IPS-NIHi11 (cell line): ENCODE results near the gene ARHGAP12.
A peak's percentile ranks its signal among the peaks of the same experiment; 100 is the strongest.
"Not testable (repeated sequence)": the region's sequence is repeated elsewhere in the genome, so short reads cannot be mapped to it uniquely, and the experiment has no call there.

Source experiments
- DNase-seq: peaks from one replicate; pipeline ENCODE4 v3.0.0; 2012; ENCODE audit warnings: mixed read lengths, low spot score

Gene ARHGAP12, protein sequence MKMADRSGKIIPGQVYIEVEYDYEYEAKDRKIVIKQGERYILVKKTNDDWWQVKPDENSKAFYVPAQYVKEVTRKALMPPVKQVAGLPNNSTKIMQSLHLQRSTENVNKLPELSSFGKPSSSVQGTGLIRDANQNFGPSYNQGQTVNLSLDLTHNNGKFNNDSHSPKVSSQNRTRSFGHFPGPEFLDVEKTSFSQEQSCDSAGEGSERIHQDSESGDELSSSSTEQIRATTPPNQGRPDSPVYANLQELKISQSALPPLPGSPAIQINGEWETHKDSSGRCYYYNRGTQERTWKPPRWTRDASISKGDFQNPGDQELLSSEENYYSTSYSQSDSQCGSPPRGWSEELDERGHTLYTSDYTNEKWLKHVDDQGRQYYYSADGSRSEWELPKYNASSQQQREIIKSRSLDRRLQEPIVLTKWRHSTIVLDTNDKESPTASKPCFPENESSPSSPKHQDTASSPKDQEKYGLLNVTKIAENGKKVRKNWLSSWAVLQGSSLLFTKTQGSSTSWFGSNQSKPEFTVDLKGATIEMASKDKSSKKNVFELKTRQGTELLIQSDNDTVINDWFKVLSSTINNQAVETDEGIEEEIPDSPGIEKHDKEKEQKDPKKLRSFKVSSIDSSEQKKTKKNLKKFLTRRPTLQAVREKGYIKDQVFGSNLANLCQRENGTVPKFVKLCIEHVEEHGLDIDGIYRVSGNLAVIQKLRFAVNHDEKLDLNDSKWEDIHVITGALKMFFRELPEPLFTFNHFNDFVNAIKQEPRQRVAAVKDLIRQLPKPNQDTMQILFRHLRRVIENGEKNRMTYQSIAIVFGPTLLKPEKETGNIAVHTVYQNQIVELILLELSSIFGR

DNA sequence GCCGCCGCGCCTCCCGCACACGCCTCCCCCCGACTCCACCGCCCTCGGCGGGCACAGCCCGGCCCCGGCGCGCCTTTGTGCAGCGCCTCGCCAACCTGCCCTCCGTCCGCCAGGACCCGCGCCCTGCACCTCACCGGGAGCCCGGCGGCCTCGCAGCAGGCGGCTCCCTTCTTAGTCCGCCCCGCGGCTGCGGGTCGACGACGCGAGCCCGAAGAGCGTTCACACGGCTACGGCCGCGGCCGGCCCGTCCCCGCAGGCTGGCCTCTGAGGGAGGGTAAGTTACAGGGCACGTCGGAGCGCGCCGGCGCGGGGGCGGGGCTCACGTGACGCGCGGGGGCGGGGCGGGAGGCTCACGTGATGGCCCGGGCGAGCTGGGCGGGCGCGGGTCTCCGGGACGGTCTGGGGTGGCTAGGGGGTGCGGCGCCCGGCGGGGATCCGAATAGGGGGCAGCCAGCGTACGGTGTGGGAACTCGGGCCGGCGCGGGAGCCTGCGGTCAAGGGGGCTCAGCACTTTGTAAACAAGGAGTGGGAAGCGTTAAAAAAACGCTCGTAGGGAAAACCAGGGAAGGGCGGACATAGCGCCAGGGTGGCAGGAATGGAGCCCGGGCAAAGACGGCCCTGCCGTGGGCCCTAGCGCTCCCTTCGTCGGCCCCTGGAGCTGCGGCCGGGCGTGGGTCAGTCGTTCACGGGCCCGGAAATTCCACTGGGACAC is at the start of gene ARHGAP12:
Gene ARHGAP12 (minus strand): TSS at position 283 of the 712 bp plus-strand sequence. CDS start 19,976 bp downstream, outside the sequence.
- DNase-seq = peak; percentile 89

DNA sequence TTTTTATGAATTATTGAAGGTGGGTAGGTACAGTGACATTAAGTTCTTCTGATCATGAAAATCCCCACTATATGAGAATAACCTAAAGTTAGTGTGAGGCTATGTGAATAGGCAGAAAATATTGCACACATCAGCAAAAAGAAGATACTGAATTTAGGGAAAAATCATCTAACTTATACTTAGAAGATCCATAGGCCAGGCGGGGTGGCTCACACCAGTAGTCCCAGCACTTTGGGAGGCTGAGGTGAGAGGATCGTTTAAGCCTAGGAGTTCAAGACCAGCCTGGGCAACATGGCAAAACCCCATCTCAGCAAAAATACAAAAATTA is 49.5 kb upstream of the ARHGAP12 start:
- no peak for DNase-seq

DNA sequence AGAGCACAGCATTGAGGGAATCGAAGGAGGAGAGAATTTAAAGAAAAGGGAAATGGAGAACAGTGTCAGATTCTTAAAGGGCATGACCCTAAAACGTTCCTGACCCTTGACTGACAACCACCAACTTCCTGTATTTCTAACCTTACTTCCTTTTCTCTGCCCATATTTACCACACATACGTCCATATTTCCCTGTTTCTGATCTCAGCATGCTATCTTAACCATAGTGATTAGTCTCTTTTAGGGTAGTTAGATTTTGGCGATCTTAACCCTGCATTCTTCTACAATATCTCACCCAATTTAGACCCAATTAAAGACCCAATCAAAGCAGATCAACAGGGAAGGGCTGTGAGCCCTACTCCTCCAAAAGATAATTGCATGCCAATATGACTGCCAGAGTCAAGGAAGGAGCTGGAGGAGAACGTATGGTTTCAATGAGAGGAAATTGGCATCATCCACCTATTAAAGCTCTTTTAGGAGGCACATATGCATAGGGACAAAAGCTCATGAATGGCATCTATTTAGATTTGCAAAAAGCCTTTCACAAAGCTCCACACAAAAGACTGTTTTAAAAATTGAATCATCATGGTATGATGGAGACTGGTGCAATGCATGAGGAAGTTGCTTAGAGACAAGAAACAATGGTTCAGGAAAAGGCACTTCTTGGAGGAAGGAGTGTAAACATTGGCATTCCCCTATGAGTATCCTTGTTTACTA is 49.0 kb upstream of the ARHGAP12 start:
- no peak for DNase-seq

DNA sequence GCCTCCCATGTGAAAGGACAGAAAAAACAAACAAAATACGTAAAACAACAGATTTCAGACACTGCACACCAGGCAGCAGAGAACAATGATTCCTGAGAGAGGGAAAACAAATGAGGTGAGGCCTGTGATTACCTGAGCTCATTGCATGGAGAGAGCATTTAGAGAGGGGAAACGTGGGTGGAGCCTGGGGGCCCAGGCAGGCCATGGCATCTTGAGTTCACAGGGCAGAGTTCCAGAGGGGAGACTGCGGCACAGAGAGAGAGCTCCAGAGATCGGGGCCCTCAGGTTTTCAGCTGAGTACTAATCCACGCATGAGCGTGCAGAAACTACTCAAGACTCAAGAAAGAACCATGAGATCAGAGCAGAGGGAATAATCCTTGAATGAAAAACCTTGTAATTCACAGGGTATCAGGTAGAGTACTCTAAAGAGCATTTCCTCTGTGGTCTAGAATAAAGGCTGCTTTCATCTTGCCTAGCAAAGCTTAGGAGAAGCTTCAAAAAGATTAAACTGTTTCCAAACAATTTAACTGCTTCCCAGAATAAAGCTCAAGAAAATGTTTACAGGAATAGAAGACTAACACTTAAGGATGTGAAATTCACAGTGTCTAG is 46.6 kb upstream of the ARHGAP12 start:
- peak; percentile 19 for DNase-seq

DNA sequence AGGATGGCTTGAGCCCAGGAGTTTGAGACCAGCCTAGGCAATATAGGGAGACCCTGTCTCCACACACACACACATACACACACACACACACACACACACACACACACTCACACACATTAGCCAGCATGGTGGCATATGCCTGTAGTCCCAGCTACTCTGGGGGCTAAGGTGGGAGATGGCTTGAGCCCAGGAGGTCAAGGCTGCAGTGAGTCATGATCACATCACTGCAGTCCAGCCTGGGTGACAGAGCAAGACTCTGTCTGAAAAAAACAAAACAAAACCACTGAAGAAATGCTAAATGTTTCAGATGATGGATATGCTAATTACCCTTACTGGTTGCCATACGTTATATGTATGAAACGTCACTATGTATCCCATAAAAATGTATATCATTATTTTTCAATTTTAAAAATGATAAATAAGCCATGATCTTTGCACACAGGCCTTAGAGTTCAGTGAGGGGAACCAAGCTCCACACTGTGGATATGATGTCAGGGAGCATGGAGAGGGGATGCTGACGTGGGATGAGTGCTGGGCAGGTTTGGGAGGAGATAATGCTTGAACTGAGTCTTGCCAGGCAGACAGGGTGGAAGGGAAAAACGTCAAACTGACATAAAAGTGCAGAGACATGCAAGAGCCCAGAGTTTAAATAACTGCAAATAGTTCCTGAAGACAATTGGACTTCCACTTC is 45.9 kb upstream of the ARHGAP12 start:
- no peak for DNase-seq

DNA sequence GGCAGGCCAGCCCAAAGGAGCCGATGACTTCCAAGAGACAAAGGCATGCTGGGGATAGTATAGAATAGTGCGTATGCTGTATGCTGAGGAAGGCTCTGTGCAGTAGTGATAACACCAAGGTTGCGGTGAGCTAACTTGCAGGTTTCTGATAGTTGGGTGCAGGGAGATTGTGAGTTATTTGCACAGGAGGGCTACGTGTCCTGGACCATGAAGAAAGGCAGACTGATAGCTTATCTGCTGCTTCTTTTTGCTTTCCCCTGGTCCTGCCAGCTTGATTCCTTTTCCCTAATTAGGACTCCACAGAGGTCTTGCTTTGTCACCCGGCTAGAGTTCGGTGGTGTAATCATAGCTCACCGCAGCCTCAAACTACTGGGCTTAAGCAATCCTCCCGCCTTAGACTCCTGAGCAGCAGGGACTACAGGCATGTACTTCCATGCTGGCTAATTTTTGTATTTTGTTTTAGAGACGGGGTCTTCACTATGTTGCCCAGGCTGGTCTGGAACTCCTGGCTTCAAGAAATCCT is 43.9 kb upstream of the ARHGAP12 start:
- DNase-seq = no peak

DNA sequence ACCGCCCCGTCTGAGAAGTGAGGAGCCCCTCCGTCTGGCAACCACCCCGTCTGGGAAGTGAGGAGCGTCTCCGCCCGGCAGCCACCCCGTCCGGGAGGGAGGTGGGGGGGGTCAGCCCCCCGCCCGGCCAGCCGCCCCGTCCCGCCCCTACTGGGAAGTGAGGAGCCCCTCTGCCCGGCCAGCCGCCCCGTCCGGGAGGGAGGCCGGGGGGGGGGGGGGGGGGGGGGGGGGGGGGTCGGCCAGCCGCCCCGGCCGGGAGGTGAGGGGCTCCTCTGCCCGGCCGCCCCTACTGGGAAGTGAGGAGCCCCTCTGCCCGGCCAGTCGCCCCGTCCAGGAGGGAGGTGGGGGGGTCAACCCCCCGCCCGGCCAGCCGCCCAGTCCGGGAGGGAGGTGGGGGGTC is 41.2 kb upstream of the ARHGAP12 start:
- not testable (repeated sequence) for DNase-seq

DNA sequence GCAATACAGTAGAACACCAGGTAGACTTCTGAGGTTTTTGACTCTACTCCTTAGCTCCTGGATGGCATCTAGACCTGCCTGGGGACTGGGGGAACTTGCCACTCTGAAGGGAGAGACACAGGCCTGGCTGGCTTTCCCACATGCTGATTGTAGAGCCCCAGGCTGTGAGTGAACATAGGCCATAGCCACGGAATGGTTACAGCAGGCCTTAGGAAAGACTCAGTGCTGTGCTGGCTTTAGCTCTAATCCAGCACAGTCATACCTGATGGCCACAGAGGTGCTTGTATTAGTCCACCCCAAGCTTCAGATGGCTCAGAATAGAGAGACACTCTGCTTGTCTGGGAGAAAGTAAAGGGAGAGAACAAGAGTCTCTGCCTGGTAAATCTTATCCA is 35.0 kb upstream of the ARHGAP12 start:
- DNase-seq = no peak

DNA sequence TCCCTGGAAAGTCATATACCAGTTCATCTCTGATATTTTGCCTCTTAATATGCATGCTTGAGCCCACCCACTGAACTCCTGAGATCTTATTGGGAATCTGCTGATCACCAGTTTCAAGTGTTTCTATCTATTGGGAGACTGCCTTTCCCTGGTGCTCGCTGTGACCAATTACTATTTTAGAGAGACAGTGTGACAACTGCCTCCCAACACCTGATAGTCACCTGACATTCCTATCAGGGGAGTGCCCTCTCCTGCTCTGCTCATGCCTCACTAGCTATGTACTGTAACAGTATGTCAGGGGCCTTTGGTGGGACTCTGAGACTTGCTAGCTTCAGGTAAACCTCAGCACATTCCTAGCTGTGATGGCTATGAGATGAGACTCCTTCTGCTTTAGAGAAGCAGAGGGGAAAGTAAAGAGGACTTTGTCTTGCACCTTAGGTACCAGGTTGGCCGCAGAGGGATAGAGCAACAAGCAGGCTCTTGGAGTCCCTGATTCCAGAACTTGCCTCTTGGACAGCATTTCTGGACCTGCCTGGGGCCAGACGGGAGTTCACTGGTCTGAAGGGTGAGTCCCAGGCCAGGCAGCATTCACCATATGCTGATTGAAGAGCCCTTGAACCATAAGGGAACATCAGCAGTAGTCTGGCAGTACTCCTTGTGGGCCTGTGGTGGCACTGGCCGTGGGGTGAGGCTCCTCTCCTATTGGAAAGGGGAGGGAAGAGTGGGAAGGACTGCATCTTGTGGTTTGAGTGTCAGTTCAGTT is 34.4 kb upstream of the ARHGAP12 start:
- no peak for DNase-seq

DNA sequence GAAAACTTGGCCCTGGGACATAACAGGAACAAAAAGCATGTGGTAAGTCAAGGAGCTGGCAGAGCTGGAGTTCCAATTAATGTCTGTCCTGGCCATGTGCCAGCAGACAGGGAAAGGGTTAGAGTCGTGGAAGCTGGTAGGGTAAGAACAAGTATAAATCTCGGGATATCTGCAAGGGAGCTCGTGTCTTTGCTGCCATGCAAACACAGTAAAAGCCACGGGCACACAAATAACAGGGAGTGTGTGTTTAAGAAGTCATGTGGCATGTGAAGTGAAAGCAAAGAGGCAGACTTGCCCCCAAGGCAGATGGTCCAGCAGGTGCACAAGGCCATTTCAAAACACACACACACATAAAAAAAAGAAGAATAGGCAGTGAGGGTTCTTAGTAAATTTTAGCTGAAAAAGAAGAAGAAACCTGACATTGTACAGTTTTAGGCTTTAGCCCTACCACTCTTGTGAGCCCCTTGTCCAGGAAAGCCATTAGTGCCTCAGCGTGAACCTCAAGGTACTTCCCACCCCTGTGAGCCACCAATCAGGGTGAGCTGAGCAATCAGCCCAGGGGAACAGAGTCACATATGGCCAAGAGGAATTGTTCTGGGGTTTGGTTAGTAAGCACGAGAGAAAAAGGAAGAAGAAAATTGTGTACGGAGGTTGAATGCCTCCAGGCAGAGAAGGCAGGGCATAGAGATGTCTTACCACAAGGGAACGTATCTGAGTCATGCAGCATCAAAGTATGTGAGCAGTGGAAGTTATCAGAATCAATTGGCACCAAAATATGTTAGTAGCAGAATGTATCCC is 32.8 kb upstream of the ARHGAP12 start:
- no peak for DNase-seq

DNA sequence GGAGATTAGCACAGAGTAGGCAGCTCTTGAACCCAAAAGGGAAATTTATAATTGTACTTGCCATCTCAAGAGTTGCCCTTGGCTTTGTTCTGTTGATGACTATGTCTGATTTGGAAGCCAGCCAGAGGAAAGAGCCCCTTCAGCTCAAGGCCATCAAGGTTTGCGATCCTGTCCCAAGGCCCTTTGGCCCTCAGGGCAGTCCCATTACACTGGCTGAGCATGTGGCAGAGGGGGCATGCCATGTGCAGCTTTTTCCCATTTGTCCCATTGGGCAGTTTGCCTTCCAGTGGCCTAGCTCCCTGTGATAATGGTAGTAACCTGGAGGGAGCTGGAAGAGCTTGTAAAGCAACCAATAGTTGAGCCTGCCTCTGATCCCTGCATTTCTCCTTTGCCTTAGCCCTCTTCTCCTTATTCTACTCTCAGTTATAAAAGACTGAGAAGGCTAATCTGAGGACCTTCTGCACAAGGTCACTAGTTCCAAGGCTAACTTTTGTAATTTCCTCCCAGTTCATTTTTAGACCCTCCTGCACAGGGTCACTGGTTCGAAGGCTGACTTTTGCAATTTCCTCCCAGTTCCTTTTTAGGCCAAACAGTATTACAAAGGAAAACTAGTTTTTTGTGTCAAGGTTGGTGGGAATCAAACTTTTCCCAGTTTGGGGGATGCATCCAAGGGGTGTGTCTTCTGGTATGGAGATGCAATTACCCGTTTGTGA is 31.0 kb upstream of the ARHGAP12 start:
- no peak for DNase-seq

DNA sequence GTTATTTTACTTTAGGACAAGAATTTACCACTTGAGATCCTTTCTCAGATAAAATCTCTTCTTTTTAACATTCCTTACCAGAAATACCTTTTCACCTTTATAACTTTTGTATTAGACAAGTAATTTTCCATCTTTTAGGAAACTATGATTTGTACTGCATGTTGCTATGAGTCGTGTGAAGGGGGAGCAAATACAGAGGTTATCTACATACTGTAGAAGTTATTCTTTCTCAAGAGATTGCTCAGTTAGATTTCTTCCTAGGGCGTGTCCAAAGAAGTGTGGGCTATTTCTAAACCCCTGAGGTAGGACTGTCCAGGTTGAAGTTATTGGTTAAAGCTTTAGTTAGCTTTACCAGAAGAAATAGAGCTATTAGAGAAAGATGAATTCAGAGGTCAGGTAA is 30.2 kb upstream of the ARHGAP12 start:
- DNase-seq = no peak

DNA sequence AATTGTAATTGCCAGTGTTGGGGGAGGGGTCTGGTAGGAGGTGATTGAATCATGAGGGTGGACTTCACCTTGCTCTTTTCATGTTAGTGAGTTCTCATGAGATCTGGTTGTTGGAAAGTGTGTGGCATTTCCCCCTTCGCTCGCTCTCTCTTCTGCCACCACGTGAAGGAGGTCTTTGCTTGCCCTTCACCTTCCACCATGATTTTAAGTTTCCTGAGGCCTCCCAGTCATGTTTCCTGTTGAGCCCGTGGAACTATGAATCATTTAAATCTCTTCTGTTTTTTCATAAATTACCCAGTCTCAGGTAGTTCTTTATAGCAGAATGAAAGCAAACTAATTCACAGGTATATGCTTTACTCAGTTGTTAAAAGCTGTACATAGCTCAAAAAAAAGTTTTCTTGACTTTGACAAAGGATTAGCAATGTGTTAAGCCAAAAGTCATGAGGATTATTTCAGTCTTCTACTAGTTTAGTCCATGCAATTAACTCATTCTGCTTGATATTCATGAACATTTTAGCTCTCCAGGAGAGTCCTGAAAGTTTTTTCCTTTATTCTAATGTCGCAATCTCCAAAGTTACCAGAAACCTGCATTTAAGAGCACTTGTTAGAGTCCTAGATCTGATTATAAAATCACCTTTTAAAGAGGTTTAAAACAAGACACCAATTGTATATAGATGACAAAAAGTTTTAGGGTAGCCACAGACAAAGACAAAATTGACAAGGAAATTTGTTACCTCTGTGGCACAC is 27.7 kb upstream of the ARHGAP12 start:
- DNase-seq = no peak

DNA sequence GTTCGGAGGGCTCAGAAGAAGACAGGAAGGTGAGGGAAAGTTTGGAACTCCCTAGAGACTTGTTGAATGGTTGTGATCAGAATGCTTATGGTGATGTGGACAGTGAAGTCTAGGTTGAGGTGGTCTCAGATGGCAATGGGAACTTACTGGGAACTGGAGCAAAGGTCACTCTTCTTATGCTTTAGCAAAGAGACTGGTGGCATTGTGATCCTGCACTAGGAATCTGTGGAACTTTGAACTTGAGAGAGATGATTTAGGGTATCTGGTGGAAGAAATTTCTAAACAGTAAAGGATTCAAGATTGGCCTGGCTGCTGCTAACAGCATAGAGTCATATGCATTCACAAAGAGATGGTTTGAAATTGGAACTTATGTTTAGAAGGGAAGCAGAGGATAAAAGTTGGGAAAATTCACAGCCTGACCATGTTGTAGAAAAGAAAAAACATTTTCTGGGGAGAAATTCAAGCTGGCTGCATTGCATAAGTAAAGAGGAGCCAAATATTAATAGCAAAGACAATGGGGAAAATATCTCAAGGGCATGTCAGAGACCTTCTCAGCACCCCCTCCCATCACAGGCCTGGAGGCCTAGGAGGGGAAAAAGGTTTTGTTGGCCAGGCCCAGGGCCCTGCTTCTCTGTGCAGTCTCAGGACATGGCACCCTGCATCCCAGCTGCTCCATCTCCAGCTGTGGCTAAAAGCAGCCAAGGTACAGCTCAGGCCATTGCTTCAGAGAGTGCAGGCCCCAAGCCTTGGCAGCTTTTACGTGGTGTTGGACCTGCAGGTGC is 26.0 kb upstream of the ARHGAP12 start:
- no peak for DNase-seq

DNA sequence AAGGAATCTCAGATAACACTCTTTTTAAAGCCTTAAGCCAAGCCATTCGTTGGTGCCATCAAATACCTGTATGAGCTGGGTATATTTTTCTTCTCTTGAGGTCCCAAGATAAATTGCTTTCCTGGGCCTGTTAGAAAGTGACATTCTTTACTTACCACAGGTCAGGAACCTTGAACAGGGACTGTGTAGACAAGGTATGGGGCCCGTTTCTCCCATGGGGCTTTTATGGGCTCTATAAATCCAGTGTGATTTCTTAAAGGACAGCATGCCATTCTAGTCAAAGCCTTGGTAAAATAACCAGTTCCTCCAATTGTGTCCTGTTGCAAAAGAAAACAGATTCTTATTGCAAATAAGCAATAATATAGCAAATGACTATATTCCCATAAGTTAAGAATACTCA is 24.8 kb upstream of the ARHGAP12 start:
- no peak for DNase-seq

DNA sequence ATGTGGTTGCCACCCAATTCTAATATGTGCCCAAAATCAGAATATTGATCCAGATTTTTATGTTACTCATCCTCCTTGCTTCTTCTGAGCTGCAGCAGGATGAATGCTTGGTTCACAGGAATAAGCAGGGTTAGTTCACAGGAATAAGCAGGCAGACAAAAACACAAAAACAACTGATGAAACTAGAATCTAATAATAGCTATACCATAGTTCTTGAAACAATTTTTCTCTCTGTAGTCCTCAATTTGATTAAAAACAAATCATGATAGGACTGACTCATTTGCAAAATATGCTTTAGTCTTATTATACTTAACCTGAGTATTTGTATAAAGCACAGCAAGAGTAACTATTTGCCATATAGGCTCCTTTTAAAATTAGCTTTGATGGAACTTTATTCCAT is 24.4 kb upstream of the ARHGAP12 start:
- DNase-seq = no peak

DNA sequence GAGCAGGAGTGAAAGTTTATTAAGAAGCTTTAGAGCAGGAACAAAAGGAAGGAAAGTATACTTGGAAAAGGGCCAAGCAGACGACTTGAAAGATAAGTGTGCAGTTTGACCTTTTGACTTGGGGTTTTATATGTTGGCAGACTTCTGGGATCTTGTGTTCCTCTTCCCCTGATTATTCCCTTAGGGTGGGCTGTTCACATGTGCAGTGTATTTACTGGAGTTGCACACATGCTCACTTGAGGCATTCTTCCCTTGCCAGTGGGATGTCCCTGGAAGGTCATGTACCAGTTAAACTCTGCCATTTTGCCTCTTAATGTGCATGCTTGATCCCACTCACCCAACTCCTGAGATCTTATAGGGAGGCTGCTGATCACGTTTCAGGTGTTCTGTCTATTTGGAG is 23.4 kb upstream of the ARHGAP12 start:
- DNase-seq = no peak
